KOPT-K1 (cell line): Measurements from ENCODE around the gene LRP4.
A peak's percentile ranks its signal among the peaks of the same experiment; 100 is the strongest.

Source experiments
- H3K27ac ChIP-seq: fragments of 200-600 bp; sonication (generic); 2 replicates; pipeline ENCODE4 v1.5.1; 2016; ENCODE audit warnings: antibody characterized with exemption, mild to moderate bottlenecking, low read depth, low read length; ENCODE audit not compliant: poor library complexity, severe bottlenecking
- H3K36me3 ChIP-seq: fragments of 200-600 bp; sonication (generic); 2 replicates; pipeline ENCODE4 v1.5.1; 2017; ENCODE audit warnings: antibody characterized with exemption, mild to moderate bottlenecking, low read length, moderate library complexity; ENCODE audit not compliant: insufficient read depth
- H3K9me3 ChIP-seq: fragments of 200-600 bp; sonication (generic); 2 replicates; pipeline ENCODE4 v1.5.1; 2017; ENCODE audit warnings: antibody characterized with exemption, low read length, mild to moderate bottlenecking; ENCODE audit not compliant: insufficient read depth, poor library complexity, severe bottlenecking

The LRP4 gene

GRCh38 chr11:46856605-46857343 is 61.6 kb downstream of the LRP4 start:
- Histone ChIP-seq H3K9me3 (no peaks in the 10 kb centered on the region), H3K27ac (no peak overlapping the region), H3K36me3 (no peaks in the 10 kb centered on the region)

- Histone ChIP-seq H3K27ac (no peak overlapping the region), H3K36me3 (no peaks in the 10 kb centered on the region), H3K9me3 (no peaks in the 10 kb centered on the region)
Measured at GRCh38 chr11:46855863-46856262, 62.5 kb downstream of the LRP4 start.

- Histone ChIP-seq H3K36me3 (no peaks in the 10 kb centered on the region), H3K27ac (no peak overlapping the region), H3K9me3 (no peaks in the 10 kb centered on the region)
Measured at GRCh38 chr11:46855167-46855566, 63.2 kb downstream of the LRP4 start.

DNA sequence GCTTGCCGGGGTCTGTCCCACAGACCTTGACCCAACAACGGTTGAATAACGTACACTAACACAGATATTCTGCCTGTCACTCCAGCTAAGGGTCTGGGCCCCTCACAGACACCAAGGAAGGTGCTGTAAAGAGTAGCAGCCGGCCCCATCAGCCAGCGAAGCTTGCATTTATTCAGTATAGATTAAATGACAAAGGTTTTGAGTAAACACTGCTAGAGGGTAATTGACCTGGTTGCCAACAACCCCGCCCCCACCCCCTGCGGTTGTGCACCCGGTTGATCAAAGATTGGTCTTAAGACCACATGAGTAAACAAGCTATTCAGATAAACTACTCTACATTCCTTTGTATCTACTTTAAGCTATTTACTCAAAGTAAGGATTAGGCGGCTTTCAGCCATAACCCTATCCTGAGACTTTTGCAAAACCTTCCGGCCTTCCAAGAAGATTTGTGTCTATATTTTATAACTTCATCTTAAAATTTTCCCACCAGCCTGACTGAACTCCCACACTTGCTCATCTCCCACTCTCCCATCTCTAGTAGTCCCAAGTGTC is 67.4 kb downstream of the LRP4 start:
- H3K27ac ChIP-seq, result no peak overlapping the region
- no peaks in the 10 kb centered on the region for H3K9me3 ChIP-seq
- H3K36me3 ChIP-seq, result no peaks in the 10 kb centered on the region

GRCh38 chr11:46849631-46850030 is 68.7 kb downstream of the LRP4 start:
- H3K36me3 ChIP-seq, result no peaks in the 10 kb centered on the region
- no peak overlapping the region for H3K27ac ChIP-seq
- H3K9me3 ChIP-seq, result no peaks in the 10 kb centered on the region

DNA sequence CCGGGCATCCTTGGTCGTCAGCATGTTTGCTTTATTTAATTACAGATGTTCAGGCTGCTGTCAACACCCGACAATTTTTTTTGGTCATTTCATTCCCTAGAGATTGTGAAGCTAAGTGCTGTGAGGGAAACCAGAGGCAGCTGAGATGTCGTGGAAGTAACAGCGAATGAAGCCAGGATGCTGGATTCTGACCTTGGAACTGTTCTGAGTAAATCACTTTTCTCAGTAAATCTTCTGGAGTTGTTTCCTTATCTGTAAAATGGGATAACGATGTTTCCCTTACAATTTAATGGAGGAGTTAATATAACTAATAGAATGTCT is 71.9 kb downstream of the LRP4 start:
- H3K9me3 ChIP-seq, result no peaks in the 10 kb centered on the region
- peak overlapping the region; percentile 87 for H3K27ac ChIP-seq
- H3K36me3 ChIP-seq, result peaks cover 11% of the 10 kb centered on the region

GRCh38 chr11:46845740-46846509 is 72.4 kb downstream of the LRP4 start, which contains the start of gene CKAP5:
Gene CKAP5 (minus strand): TSS chr11:46846280. CDS start chr11:46821231, 25,049 bp downstream.
- Histone ChIP-seq H3K27ac (peak within 1 kb of the TSS; percentile 87), H3K36me3 (peaks cover 16% of the 10 kb centered on the region), H3K9me3 (no peaks in the 10 kb centered on the region)

GRCh38 chr11:46845440-46845739 is 73.0 kb downstream of the LRP4 start:
- Histone ChIP-seq H3K9me3 (no peaks in the 10 kb centered on the region), H3K36me3 (peaks cover 21% of the 10 kb centered on the region), H3K27ac (peak overlapping the region; percentile 87)

GRCh38 chr11:46840116-46840515 is 78.2 kb downstream of the LRP4 start:
- H3K36me3 ChIP-seq, result peaks cover 53% of the 10 kb centered on the region
- H3K9me3 ChIP-seq, result no peaks in the 10 kb centered on the region
- no peak overlapping the region for H3K27ac ChIP-seq

- H3K27ac ChIP-seq, result no peak overlapping the region
- peaks cover 53% of the 10 kb centered on the region for H3K36me3 ChIP-seq
- no peaks in the 10 kb centered on the region for H3K9me3 ChIP-seq
Measured at GRCh38 chr11:46838501-46838900, 79.8 kb downstream of the LRP4 start.

DNA sequence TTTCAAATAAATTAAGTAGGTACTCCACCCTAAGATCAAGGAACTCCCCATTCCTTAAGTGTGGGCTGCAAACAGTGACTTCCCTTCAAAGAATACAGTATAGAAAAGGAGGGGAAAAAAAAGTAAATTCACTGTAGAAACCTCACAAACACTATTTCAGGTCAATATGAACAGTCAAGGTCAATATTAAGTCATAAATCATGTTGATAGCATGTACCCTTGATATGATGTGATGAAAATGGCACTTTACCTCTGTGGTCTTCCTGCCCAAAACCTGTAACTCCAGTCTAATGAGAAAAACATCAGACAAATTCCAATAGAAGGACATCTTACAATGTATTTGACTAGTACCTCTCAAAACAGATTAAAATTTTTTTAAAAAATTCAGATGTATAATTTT is 80.5 kb downstream of the LRP4 start:
- H3K9me3 ChIP-seq, result no peaks in the 10 kb centered on the region
- no peak overlapping the region for H3K27ac ChIP-seq
- H3K36me3 ChIP-seq, result peaks cover 53% of the 10 kb centered on the region

GRCh38 chr11:46836870-46837269 is 81.5 kb downstream of the LRP4 start:
- Histone ChIP-seq H3K36me3 (peaks cover 46% of the 10 kb centered on the region), H3K27ac (no peak overlapping the region), H3K9me3 (no peaks in the 10 kb centered on the region)

DNA sequence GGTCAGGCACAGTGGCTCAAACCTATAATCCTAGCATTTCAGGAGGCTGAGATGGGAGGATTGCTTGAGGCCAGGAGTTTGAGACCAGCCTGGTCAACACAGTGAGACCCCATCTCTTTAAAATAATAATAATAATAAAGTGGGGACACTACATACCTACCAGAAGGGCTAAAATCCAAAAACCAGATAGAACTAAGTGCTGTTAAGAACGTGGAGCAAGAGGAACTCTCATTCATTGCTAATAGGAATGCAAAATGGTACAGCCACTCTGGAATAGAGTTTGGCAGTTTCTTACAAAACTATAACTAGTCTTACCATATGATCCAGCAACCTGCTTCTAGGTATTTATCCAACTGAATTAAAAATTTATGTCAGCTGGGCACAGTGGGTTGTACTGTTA is 81.9 kb downstream of the LRP4 start:
- Histone ChIP-seq H3K27ac (no peak overlapping the region), H3K9me3 (no peaks in the 10 kb centered on the region), H3K36me3 (peaks cover 42% of the 10 kb centered on the region)

DNA sequence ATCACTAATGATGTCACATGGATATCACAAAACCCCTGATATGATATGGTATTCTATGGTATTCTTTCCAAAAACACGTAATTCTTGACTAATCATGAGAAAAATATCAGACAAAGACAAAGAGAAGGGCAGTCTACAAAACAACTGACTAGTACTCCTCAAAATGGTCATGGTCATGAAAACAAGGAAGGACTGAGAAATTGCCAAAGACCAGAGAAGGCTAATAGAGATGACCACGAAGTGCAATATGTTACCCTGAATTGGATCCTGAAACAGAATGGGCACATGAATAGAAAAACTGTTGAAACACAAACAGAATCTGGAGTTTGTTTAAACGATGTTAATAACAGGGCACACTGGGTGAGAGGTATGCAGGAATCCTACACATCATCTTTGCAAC is 82.5 kb downstream of the LRP4 start:
- H3K36me3 ChIP-seq, result peaks cover 37% of the 10 kb centered on the region
- no peaks in the 10 kb centered on the region for H3K9me3 ChIP-seq
- no peak overlapping the region for H3K27ac ChIP-seq

- Histone ChIP-seq H3K36me3 (peaks cover 26% of the 10 kb centered on the region), H3K27ac (no peak overlapping the region), H3K9me3 (no peaks in the 10 kb centered on the region)
Measured at GRCh38 chr11:46834821-46835220, 83.5 kb downstream of the LRP4 start.
